Activated T-cell treated with anti-CD3 and anti-CD28 coated beads, Interleukin-2, amount 50 U/mL, for 72 hours (primary cell): Measurements from ENCODE around the gene SEC23A. TPM values are rescaled to one million over a fixed set of nuclear protein-coding genes. Genes with fewer than 3 reads are reported as not detected.

ENCODE experiments used
- ATAC-seq, 2 donors: fragments of 150-1000 bp; cut with Tn5 transposase; replicated peaks in 1 of 2; 2 replicates each; pipeline ENCODE4 v1.10.0; 2021; ENCODE audit warnings: moderate library complexity in 2 of 2, mild to moderate bottlenecking in 1 of 2
- DNase-seq, 2 donors: peaks; one replicate each; pipeline ENCODE4 v3.0.0; 2021 to 2022; ENCODE audit warnings: mixed read lengths in 1 of 2
- H3K27ac Mint-ChIP-seq: one replicate; pipeline ENCODE4 v1.8.0; 2022; ENCODE audit warnings: mild to moderate bottlenecking, moderate library complexity, mixed read lengths
- H3K27me3 Mint-ChIP-seq: one replicate; pipeline ENCODE4 v1.8.0; 2022; ENCODE audit warnings: low read depth, mixed read lengths
- H3K36me3 Mint-ChIP-seq, 2 donors: one replicate each; pipeline ENCODE4 v1.8.0; 2022; ENCODE audit warnings: mixed read lengths in 2 of 2, mild to moderate bottlenecking in 1 of 2; ENCODE audit not compliant: insufficient read depth in 2 of 2
- H3K4me1 Mint-ChIP-seq: one replicate; pipeline ENCODE4 v1.8.0; 2022; ENCODE audit warnings: low read depth, mixed read lengths
- H3K4me3 Mint-ChIP-seq, 2 donors: one replicate each; pipeline ENCODE4 v1.8.0; 2022; ENCODE audit warnings: mild to moderate bottlenecking in 2 of 2, mixed read lengths in 2 of 2, moderate library complexity in 2 of 2
- H3K9me3 Mint-ChIP-seq, 2 donors: one replicate each; pipeline ENCODE4 v1.8.0; 2022; ENCODE audit warnings: mixed read lengths in 2 of 2
- total RNA-seq, 2 donors: library from RNA; stranded (reverse); gene quantifications; one replicate each; pipeline ENCODE4 v1.2.3, GENCODE V29; 2022

Gene SEC23A
- total RNA-seq, 2 donors from 2014 or later, result 60.9 to 71.3 TPM

DNA sequence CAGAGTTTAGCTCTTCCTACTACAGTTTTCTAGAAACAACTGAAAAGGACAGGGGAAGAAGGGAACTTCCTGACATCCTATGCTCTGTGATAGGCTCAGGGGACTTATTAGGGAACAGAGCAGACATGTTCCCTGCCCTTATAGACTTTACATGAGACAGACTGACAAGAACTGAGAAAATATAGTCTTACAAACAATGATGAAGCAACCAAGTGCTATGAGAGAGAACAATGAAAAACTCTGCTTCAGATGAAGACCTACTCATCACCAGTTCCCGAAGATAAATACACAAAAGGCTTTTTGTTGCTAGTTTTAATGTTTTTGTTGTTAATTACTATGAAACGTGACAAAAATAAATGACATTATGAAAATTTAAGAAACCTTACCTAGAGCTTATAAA is 115.3 kb downstream of the SEC23A start:
- Mint-ChIP-seq H3K9me3 (no peaks in the 10 kb centered on the region), H3K27ac (no peak overlapping the region), H3K27me3 (peaks cover 8% of the 10 kb centered on the region), H3K4me3 (no peak overlapping the region), H3K36me3 (peaks cover 0 to 2% of the 10 kb centered on the region in 2 donors), H3K4me1 (peaks cover 9% of the 10 kb centered on the region)
- DNase-seq (no peak), ATAC-seq (no peak)

DNA sequence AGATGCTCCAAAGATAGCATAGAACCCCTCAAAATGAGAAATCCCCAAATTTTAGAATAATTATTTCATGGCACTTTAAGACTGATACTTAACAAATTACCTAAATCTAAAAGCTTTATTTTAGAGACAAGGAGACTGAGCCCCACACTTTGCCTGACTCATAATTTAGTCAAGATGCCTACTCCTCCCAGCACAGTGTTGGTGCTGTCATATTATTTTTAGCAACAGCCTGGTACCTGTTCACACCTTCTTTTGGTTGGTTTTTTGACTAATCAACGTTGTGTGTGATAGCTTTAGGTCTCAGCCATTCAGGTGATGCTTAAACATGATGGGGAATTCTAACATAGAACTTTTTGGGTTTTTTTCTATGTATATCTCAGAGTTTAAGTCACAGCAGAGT is 120.2 kb downstream of the SEC23A start:
- Mint-ChIP-seq H3K9me3 (peaks cover 2 to 6% of the 10 kb centered on the region in 2 donors), H3K36me3 (peaks cover 1 to 6% of the 10 kb centered on the region in 2 donors), H3K4me3 (no peak overlapping the region), H3K27me3 (peaks cover 24% of the 10 kb centered on the region), H3K4me1 (no peaks in the 10 kb centered on the region), H3K27ac (no peak overlapping the region)
- DNase-seq, result no peak
- no peak for ATAC-seq

DNA sequence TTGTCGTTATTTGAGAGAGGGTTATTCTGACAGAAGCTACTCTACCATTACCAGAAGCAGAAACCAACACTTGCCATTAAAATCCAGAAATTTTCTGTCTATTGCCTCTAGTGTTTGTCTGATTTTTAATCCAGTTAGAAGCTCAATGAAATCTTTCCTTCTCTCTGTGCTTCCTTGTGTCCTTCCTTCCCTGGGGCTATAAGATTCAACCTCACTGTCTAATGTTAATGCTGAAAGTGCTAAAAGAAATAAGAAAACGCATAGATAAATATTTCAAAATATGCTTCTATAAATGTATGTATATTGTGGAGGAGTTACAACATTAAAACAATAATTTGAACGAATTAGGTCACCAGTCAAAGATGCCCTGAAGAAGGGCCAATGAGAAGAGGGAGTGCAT is 120.8 kb downstream of the SEC23A start:
- no peak for ATAC-seq
- no peaks in the 10 kb centered on the region for H3K4me1 Mint-ChIP-seq

More for the DNA sequence above, 120.8 kb downstream of the SEC23A start:
- Mint-ChIP-seq H3K9me3 (peaks cover 2 to 7% of the 10 kb centered on the region in 2 donors), H3K27ac (no peak overlapping the region), H3K27me3 (peaks cover 27% of the 10 kb centered on the region), H3K36me3 (peaks cover 1 to 6% of the 10 kb centered on the region in 2 donors), H3K4me3 (no peak overlapping the region)
- DNase-seq, result no peak

Other genes starting within 250 kb of the SEC23A start
- gene GEMIN2, start 11.1 kb upstream of the SEC23A start, total RNA-seq, result 10 to 100 TPM; 25.5 to 27.2 TPM
- 10 to 100 TPM; 40.8 to 42.4 TPM for gene TRAPPC6B, start 67.1 kb upstream of the SEC23A start, total RNA-seq
- gene PNN, start 72.0 kb upstream of the SEC23A start, total RNA-seq, result 100 to 1,000 TPM; 102 to 130 TPM
- 10 to 100 TPM; 54.5 to 56.7 TPM for gene MIA2, start 130.7 kb upstream of the SEC23A start, total RNA-seq